AG04449 (cell line): ENCODE results near the gene MAD1L1.
A peak's percentile ranks its signal among the peaks of the same experiment; 100 is the strongest.

ENCODE experiments used
- CTCF ChIA-PET: fragments of 350-600 bp; formaldehyde crosslinking; extraction: SDS; loops from one replicate; lab custom pipeline; 2021; ENCODE audit warnings: antibody characterized with exemption; lab: Yijun Ruan, JAX
- POLR2A ChIA-PET: fragments of 400-600, 350-600 bp; formaldehyde crosslinking; extraction: SDS; loops from one replicate; lab custom pipeline; 2020; ENCODE audit warnings: antibody characterized with exemption, inconsistent platforms; lab: Yijun Ruan, JAX
- DNase-seq: peaks from one replicate; pipeline ENCODE4 v3.0.0-alpha.2; 2010; ENCODE audit warnings: low read depth, low spot score
- H3K4me3 ChIP-seq: 2 replicates; pipeline ENCODE4 v1.5.1; 2011; ENCODE audit warnings: low read depth, mild to moderate bottlenecking, control low read depth, low read length
- CTCF ChIP-seq: IDR thresholded peaks from one replicate; pipeline ENCODE4 v1.5.1; 2011; ENCODE audit warnings: mild to moderate bottlenecking, moderate library complexity, low read length, control low read depth, inconsistent platforms; ENCODE audit not compliant: insufficient read depth; ENCODE audit errors: missing control alignments

The MAD1L1 gene

DNA sequence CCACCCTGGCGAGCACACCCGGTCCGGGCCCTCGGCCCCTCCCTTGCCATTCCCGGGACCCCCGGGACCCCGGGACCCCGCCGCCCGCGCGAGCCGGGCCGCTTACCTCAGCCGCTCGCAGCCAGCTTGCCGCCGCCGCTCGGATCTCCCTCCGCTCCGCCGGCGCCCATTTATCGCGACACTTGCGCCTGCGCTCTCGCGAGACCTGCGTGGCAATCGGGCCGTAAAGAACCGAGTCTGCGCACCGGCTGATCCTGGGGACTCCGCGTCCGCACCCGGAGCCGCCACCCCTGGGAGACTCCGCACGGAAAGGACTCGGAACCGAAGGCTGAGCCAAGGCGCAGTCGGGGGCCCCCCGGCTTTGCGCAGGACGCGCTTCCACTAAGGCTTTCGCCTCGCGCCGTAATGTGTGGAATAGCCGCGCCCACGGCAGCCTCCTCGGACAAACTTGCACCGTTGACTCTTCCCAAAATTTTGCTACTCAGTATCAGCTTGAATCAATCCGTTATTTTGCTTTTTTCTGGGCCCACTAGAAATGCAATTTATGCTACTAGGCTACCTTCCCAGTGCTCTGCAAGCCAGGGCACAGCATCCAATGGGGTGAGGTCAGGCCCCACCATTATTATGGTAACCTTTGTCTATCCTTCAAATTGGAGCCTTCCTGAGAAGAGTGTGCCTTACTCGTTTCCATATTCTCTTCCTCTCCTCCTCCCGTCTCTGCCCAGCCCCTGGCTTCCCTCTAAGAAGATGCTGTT is at the start of gene MAD1L1:
TSS of gene MAD1L1 (minus strand) at position 180 of the 755 bp plus-strand sequence. CDS start 2,812 bp downstream, outside the sequence.
- TF ChIP-seq CTCF: no peak
- peak; percentile 21 for DNase-seq
- ChIA-PET CTCF (interaction anchor here (0.9 to 2.2 kb wide), 4 partner anchors 9 to 659 kb away, joined by 3 to 20 read pairs (median 3); partner anchors contain the start of genes MRM2 and NUDT1), POLR2A (interaction anchor here (0.6 to 1.6 kb wide), 7 partner anchors 9 to 320 kb away, joined by 3 to 4 read pairs (median 3); partner anchors contain the start of genes EIF3B, MRM2 and NUDT1)
- H3K4me3 ChIP-seq: peak within 1 kb of the TSS; percentile 79

DNA sequence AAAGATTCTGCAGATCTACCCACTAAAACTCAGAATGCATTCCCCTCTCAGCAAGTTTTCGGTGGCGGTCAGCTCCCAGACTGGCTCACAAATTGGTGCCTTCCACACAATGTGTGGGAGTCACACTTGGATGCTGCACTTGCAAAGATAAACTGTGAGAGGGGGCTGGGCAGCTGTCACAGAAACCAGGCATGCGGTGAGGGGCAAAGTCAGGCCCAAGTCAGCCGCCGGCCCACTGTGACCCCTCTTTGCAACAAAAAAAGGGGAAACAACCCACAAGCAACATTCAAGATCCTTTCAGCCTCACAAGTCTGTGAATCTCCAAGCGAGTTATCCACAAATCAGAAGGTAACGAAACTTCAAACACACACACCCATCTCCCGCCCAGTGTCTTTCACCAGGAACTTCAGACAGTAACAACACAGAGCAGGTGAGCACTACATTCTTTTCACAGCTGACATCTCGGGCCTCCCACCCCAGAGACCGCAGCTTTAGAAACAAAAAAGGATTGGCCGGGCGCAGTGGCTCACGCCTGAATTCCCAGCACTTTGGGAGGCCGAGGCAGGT is 49.5 kb upstream of the MAD1L1 start:
- POLR2A ChIA-PET: no interaction called here

GRCh38 chr7:2281541-2281940 is 48.8 kb upstream of the MAD1L1 start:
- no peak for TF ChIP-seq CTCF
- POLR2A ChIA-PET: no interaction called here
- no peak for DNase-seq

More for the DNA sequence above, 49.5 kb upstream of the MAD1L1 start:
- CTCF ChIA-PET: no interaction called here
- no peak overlapping the region for H3K4me3 ChIP-seq
- TF ChIP-seq CTCF: no peak
- no peak for DNase-seq

GRCh38 chr7:2280424-2280823 is 47.7 kb upstream of the MAD1L1 start:
- no peak overlapping the region for H3K4me3 ChIP-seq
- no peak for TF ChIP-seq CTCF
- no peak for DNase-seq
- ChIA-PET POLR2A (interaction anchor here (1.1 kb wide), 1 partner anchor 29 kb away, joined by 3 read pairs; no protein-coding TSS in a partner anchor), CTCF (interaction anchor here (0.7 kb wide), 2 partner anchors 84 to 975 kb away, joined by 3 read pairs; no protein-coding TSS in a partner anchor)

More at GRCh38 chr7:2281541-2281940, 48.8 kb upstream of the MAD1L1 start:
- CTCF ChIA-PET: no interaction called here
- H3K4me3 ChIP-seq: no peak overlapping the region

GRCh38 chr7:2279896-2280295 is 47.2 kb upstream of the MAD1L1 start:
- no peak for DNase-seq
- no peak for TF ChIP-seq CTCF
- ChIA-PET CTCF (interaction anchor here (0.7 kb wide), 1 partner anchor 85 kb away, joined by 3 read pairs; no protein-coding TSS in a partner anchor), POLR2A (interaction anchor here (1.1 kb wide), 1 partner anchor 30 kb away, joined by 3 read pairs; no protein-coding TSS in a partner anchor)
- H3K4me3 ChIP-seq: no peak overlapping the region

- ChIA-PET POLR2A (no interaction called here), CTCF (no interaction called here)
- H3K4me3 ChIP-seq: no peak overlapping the region
- no peak for DNase-seq
- TF ChIP-seq CTCF: no peak
These were observed 45.3 kb upstream of the MAD1L1 start for GRCh38 chr7:2278026-2278425.
